Fibroblast of mammary gland (primary cell): ENCODE results near the gene PTPDC1.
A peak's percentile ranks its signal among the peaks of the same experiment; 100 is the strongest.

Experiments
- DNase-seq: peaks from one replicate; pipeline ENCODE4 v3.0.0-alpha.2; 2010; ENCODE audit warnings: low read depth
- H3K4me3 ChIP-seq: 2 replicates; pipeline ENCODE4 v1.5.1; 2011; ENCODE audit warnings: low read depth, mild to moderate bottlenecking, low read length, moderate library complexity; ENCODE audit not compliant: control insufficient read depth
- TF ChIP-seq, protein P1 (sequence below): conservative IDR thresholded peaks from 2 replicates; pipeline ENCODE4 v1.5.1; 2011; ENCODE audit warnings: low read depth, low read length, inconsistent platforms; ENCODE audit not compliant: control insufficient read depth, insufficient read depth

Gene PTPDC1

DNA sequence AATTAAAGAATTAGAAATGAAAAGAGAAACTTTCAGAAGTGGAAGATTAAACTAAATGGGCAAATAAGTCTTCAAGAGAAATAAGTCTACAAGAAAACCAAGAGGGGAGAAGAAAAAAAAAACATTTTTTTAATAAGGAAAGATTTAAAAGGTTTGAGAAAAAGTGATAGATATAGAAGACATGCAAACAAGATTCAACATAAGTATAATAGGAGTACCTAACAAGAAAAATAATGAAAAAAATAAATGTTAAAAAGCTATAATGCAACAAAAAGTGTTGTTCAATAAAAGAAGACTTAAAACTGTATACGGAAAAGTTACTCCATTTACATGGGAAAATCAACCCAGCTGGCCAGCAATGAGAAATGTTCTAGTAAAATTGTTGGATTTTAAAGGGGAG is 42.6 kb downstream of the PTPDC1 start:
- TF ChIP-seq, protein P1, sequence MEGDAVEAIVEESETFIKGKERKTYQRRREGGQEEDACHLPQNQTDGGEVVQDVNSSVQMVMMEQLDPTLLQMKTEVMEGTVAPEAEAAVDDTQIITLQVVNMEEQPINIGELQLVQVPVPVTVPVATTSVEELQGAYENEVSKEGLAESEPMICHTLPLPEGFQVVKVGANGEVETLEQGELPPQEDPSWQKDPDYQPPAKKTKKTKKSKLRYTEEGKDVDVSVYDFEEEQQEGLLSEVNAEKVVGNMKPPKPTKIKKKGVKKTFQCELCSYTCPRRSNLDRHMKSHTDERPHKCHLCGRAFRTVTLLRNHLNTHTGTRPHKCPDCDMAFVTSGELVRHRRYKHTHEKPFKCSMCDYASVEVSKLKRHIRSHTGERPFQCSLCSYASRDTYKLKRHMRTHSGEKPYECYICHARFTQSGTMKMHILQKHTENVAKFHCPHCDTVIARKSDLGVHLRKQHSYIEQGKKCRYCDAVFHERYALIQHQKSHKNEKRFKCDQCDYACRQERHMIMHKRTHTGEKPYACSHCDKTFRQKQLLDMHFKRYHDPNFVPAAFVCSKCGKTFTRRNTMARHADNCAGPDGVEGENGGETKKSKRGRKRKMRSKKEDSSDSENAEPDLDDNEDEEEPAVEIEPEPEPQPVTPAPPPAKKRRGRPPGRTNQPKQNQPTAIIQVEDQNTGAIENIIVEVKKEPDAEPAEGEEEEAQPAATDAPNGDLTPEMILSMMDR = no peak
- no peak for DNase-seq
- no peak overlapping the region for H3K4me3 ChIP-seq

DNA sequence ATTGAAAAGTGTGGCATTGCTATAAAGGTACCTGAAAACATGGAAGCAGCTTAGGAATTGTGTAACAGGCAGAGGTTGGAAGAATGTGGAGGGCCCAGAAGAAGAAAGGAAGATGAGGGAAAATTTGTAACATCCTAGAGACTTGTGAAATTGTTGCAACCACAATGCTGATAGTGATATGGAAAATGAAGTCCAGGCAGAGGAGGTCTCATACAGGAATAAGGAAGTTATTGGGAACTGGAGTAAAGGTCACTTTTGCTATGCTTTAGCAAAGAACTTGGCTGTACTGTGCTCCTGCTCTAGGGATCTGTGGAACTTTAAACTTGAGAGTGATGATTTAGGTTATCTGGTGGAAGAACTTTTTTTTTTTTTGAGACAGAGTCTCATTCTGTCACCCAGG is 43.5 kb downstream of the PTPDC1 start:
- DNase-seq = no peak
- TF ChIP-seq, protein P1 = no peak
- H3K4me3 ChIP-seq = no peak overlapping the region

DNA sequence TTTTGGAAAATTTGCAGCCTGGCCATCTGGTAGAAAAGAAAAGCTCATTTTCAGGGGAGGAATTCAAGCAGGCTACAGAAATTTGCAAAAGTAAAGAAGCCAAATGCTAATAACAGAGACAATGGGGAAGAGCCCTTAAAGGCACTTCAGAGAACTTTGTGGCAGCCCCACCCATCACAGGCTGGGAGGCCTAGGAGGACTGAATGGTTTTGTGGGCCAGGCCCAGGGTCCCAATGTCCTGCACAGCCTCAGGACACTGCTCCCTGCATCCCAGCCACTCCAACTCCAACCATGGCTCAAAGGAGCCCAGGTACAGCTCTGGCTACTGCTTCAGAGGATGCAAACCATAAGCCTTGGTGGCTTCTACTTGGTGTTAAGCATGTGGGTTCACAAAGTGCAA is 44.3 kb downstream of the PTPDC1 start:
- TF ChIP-seq, protein P1 = no peak
- H3K4me3 ChIP-seq = no peak overlapping the region
- no peak for DNase-seq

DNA sequence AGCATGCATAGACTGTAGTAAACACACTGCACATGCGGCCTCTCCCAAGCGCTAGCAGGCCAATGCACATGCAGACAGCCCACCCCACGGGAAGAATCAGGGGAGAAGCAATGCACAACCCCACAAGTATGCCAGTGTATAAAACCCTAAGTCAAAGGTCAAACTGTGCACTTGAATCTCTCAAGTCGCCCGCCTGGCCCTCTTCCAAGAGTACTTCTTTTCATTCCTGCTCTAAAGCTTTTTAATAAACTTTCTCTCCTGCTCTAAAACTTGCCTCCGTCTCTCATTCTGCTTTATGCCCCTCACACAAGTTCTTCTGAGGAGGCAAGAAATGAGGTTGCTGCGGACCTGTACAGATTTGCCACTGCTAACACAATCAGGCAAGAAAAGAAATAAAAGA is 50.4 kb downstream of the PTPDC1 start:
- no peak for DNase-seq
- no peak overlapping the region for H3K4me3 ChIP-seq
- TF ChIP-seq, protein P1 = no peak

DNA sequence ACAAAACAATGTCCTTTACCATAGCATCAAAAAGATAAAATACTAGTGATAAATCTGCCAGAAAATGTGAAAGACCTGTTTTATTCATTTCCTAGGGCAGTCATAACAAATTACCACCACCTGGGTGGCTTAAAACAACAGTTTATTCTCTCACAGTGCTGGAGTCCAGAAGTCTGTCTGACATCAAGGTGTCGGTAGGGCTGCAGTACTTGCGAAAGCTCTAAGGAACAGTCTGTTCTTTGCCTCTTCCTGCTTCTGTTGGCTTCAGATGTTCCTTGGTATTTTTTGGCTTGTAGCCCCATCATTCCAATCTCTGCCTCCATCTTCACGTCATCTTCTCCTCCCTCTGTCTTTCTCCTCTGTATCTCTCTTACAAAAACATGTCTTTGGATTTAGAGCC is 51.0 kb downstream of the PTPDC1 start:
- TF ChIP-seq, protein P1 = peak; percentile 2
- DNase-seq = peak; percentile 99
- H3K4me3 ChIP-seq = no peak overlapping the region

DNA sequence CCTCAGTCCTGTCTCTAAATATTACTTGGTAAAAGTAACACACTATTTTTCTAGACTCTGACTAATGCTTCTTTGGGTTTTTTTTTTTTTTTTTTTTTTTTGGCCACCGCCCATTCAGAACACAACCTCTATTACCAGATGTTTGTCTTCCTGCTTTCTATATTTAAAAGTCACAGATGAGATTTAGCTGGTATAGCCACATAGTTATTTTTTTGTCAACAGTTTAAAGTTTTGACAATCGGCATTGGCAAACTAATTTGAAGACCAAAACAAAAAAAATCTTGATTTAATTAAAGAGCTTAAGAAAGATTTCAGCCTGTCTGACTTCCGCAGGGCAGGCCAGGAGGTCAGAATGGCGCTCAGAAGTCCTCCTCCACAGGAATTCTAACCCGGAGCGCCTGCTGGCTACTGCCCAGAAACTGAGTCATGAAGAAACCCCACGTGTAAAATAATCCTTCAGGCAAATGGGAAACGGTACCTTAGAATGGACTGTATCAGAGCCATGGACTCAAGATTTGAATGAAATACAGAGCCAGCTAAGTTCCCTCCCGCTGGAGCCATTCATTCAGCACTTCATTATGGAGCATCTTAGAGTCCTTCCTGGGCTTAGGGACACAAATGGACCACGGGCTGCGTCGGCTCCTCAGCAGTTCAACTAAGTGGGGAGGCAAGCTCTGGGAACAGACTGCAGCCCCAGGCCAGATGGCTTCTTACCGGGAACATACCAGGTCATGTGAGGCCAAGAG is 55.6 kb downstream of the PTPDC1 start:
- H3K4me3 ChIP-seq = peak overlapping the region; percentile 2
- DNase-seq = peak; percentile 98
- TF ChIP-seq, protein P1 = no peak
